Suprapubic skin (tissue), 4 donors: ENCODE results near the gene TMTC2. TPM values are rescaled to one million over a fixed set of nuclear protein-coding genes. Genes with fewer than 3 reads are reported as not detected.

Experiments used
- DNase-seq, 2 donors: peaks; one replicate each; pipeline ENCODE4 v3.0.0-alpha.2; 2019; ENCODE audit warnings: low spot score in 2 of 2
- H3K27ac ChIP-seq: fragments of 200-600 bp; sonication (generic); one replicate; pipeline ENCODE4 v1.5.1; 2019
- H3K27me3 ChIP-seq: fragments of 200-600 bp; sonication (generic); one replicate; pipeline ENCODE4 v1.5.1; 2019
- H3K36me3 ChIP-seq: fragments of 200-600 bp; sonication (generic); one replicate; pipeline ENCODE4 v1.5.1; 2019
- H3K4me1 ChIP-seq: fragments of 200-600 bp; sonication (generic); one replicate; pipeline ENCODE4 v1.5.1; 2019
- H3K4me3 ChIP-seq: fragments of 200-600 bp; sonication (generic); one replicate; pipeline ENCODE4 v1.5.1; 2019; ENCODE audit warnings: mild to moderate bottlenecking
- H3K9me3 ChIP-seq: fragments of 200-600 bp; sonication (generic); one replicate; pipeline ENCODE4 v1.5.1; 2019
- CTCF ChIP-seq, 2 donors: fragments of 200-600 bp in 1 of 2; fragments of 450-650 bp in 1 of 2; sonication (generic) in 1 of 2; IDR thresholded peaks; one replicate each; pipeline ENCODE4 v1.5.1; 2016 to 2019; ENCODE audit warnings: antibody characterized with exemption in 2 of 2, mild to moderate bottlenecking in 1 of 2, moderate library complexity in 1 of 2
- EP300 ChIP-seq: sonication (generic); formaldehyde crosslinking; IDR thresholded peaks from one replicate; pipeline ENCODE4 v1.6.1; 2017; ENCODE audit warnings: antibody characterized with exemption
- POLR2A ChIP-seq, 2 donors: fragments of 450-650 bp; IDR thresholded peaks; one replicate each; pipeline ENCODE4 v1.6.1; 2017; ENCODE audit warnings: antibody characterized with exemption in 2 of 2, mild to moderate bottlenecking in 2 of 2, moderate library complexity in 2 of 2
- POLR2AphosphoS5 ChIP-seq, 3 donors: sonication (generic); formaldehyde crosslinking; IDR thresholded peaks; one replicate each; pipeline ENCODE4 v1.6.1; 2017; ENCODE audit warnings: antibody characterized with exemption in 3 of 3
- WGBS: methylation state at CpG from one replicate; pipeline ENCODE4 v1.1.5; 2018; 5-methylcytosine and 5-hydroxymethylcytosine counted together
- total RNA-seq, 4 donors: library from RNA; depleted of rRNA; stranded (reverse); fragments of >200 nt; gene quantifications; one replicate each; pipeline ENCODE4 v1.1.0, GENCODE V29; 2016

The TMTC2 gene
- total RNA-seq, 4 donors from 2014 or later, result 16.7 to 21.1 (median 18.9) TPM

GRCh38 chr12:82740129-82741000 lies 53.7 kb downstream of the TMTC2 start:
- Histone ChIP-seq H3K4me3 (no peak overlapping the region), H3K36me3 (no peaks in the 10 kb centered on the region), H3K4me1 (no peaks in the 10 kb centered on the region), H3K27ac (no peak overlapping the region), H3K9me3 (no peaks in the 10 kb centered on the region), H3K27me3 (no peaks in the 10 kb centered on the region)
- WGBS, result 66% methylated on average over 7 of the region's 7 CpGs
- no peak for DNase-seq
- TF ChIP-seq CTCF (IDR thresholded peaks at IDR 0.05) (no peak), POLR2AphosphoS5 (IDR thresholded peaks at IDR 0.05) (no peak), EP300 (no peak), POLR2A (IDR thresholded peaks at IDR 0.05) (no peak)

GRCh38 chr12:82745063-82745674 lies 58.5 kb downstream of the TMTC2 start:
- 63% methylated on average over 4 of the region's 4 CpGs for WGBS

GRCh38 chr12:82745807-82746206 lies 59.1 kb downstream of the TMTC2 start:
- no peak for TF ChIP-seq POLR2AphosphoS5 (IDR thresholded peaks at IDR 0.05)
- no peak for TF ChIP-seq CTCF (IDR thresholded peaks at IDR 0.05)
- TF ChIP-seq POLR2A (IDR thresholded peaks at IDR 0.05), result no peak
- no peak for TF ChIP-seq EP300
- H3K36me3 ChIP-seq, result no peaks in the 10 kb centered on the region
- no peaks in the 10 kb centered on the region for H3K9me3 ChIP-seq
- DNase-seq, result no peak
- WGBS, result 79% methylated on average over 4 of the region's 4 CpGs
- no peaks in the 10 kb centered on the region for H3K27me3 ChIP-seq
- H3K4me3 ChIP-seq, result no peak overlapping the region
- H3K27ac ChIP-seq, result no peak overlapping the region
- H3K4me1 ChIP-seq, result no peaks in the 10 kb centered on the region

More at GRCh38 chr12:82745063-82745674, 58.5 kb downstream of the TMTC2 start:
- no peaks in the 10 kb centered on the region for H3K9me3 ChIP-seq
- no peak for DNase-seq
- H3K36me3 ChIP-seq, result no peaks in the 10 kb centered on the region
- H3K27ac ChIP-seq, result no peak overlapping the region
- H3K4me3 ChIP-seq, result no peak overlapping the region
- no peaks in the 10 kb centered on the region for H3K4me1 ChIP-seq
- no peaks in the 10 kb centered on the region for H3K27me3 ChIP-seq
- TF ChIP-seq POLR2A (IDR thresholded peaks at IDR 0.05), result no peak
- TF ChIP-seq EP300, result no peak
- no peak for TF ChIP-seq CTCF (IDR thresholded peaks at IDR 0.05)
- no peak for TF ChIP-seq POLR2AphosphoS5 (IDR thresholded peaks at IDR 0.05)

GRCh38 chr12:82746668-82747067 lies 60.0 kb downstream of the TMTC2 start:
- Histone ChIP-seq H3K27me3 (no peaks in the 10 kb centered on the region), H3K36me3 (no peaks in the 10 kb centered on the region), H3K4me1 (no peaks in the 10 kb centered on the region), H3K27ac (no peak overlapping the region), H3K4me3 (no peak overlapping the region), H3K9me3 (no peaks in the 10 kb centered on the region)
- DNase-seq, result no peak
- TF ChIP-seq EP300, result no peak
- TF ChIP-seq POLR2A (IDR thresholded peaks at IDR 0.05), result no peak
- 63% methylated on average over 2 of the region's 2 CpGs for WGBS

GRCh38 chr12:82749015-82749414 lies 62.3 kb downstream of the TMTC2 start:
- H3K36me3 ChIP-seq, result no peaks in the 10 kb centered on the region
- H3K4me1 ChIP-seq, result no peaks in the 10 kb centered on the region
- H3K9me3 ChIP-seq, result no peaks in the 10 kb centered on the region
- H3K27ac ChIP-seq, result no peak overlapping the region
- TF ChIP-seq CTCF (IDR thresholded peaks at IDR 0.05), result no peak
- TF ChIP-seq EP300, result no peak
- TF ChIP-seq POLR2AphosphoS5 (IDR thresholded peaks at IDR 0.05), result no peak
- no peak for TF ChIP-seq POLR2A (IDR thresholded peaks at IDR 0.05)
- 78% methylated on average over 4 of the region's 4 CpGs for WGBS
- DNase-seq, result no peak
- no peaks in the 10 kb centered on the region for H3K27me3 ChIP-seq
- H3K4me3 ChIP-seq, result no peak overlapping the region
